ENCODE measurements around the gene WEE1.
"Not testable (repeated sequence)": the region's sequence is repeated elsewhere in the genome, so short reads cannot be mapped to it uniquely, and the experiment has no call there.

WEE1 gene

DNA sequence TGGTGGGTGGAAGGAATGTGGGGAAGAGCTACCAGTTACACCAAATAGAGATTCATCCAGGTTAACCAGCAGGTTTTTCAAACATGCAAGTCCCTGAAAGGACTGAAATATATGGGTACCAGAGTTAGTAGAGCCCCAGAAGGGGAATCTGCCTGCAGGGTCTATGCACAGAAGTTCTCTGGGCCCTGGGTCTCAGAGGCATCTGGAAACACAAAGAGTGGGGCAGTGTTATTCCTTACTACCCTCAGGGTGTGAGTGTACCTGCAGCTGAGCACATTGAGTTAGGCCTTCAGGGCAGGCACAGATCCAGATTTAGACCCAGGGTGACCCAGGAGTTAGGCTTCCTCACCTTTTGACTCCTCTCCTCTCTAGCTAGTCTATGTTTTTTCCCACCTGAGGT is 46.5 kb downstream of the WEE1 start:
- no peak for TF ChIP-seq CTCF (conservative IDR thresholded peaks at IDR 0.05; ENCODE audit: low read depth, low read length)
- no peak overlapping the region for H3K4me3 ChIP-seq (ENCODE audit: low read length)
- DNase-seq (ENCODE audit: low read depth) = no peak

- H3K4me3 ChIP-seq (ENCODE audit: low read length); DNase-seq (ENCODE audit: low read depth): not testable (repeated sequence)
These were observed 48.9 kb downstream of the WEE1 start for GRCh38 chr11:9622353-9622752.

GRCh38 chr11:9623053-9623452 is 49.6 kb downstream of the WEE1 start:
- not testable (repeated sequence) for DNase-seq (ENCODE audit: low read depth); H3K4me3 ChIP-seq (ENCODE audit: low read length)

GRCh38 chr11:9624448-9624847 is 51.0 kb downstream of the WEE1 start:
- H3K4me3 ChIP-seq (ENCODE audit: low read length) = no peak overlapping the region
- no peak for DNase-seq (ENCODE audit: low read depth)
- TF ChIP-seq CTCF (conservative IDR thresholded peaks at IDR 0.05; ENCODE audit: low read depth, low read length) = no peak

DNA sequence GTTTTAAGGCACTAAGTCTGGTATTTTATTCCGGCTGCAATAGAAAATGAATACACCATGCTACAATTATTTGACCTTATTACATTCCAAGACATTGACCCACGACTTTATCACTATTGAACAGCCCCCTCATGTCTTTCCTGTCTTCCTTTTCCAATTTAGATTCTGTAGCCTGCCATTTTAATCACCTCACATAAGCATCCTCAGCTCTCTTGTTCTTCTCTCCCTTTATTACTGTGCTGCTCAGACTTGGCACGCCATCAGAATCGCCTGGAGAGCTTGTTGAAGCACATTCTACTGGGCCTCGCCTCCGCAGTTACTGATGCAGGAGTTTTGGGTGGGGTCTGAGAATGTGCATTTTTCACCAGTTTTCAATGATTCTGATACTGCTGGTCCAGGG is 51.7 kb downstream of the WEE1 start:
- DNase-seq (ENCODE audit: low read depth) = no peak
- no peak overlapping the region for H3K4me3 ChIP-seq (ENCODE audit: low read length)
- no peak for TF ChIP-seq CTCF (conservative IDR thresholded peaks at IDR 0.05; ENCODE audit: low read depth, low read length)

GRCh38 chr11:9625728-9626127 is 52.3 kb downstream of the WEE1 start:
- DNase-seq (ENCODE audit: low read depth) = no peak
- H3K4me3 ChIP-seq (ENCODE audit: low read length) = no peak overlapping the region
- TF ChIP-seq CTCF (conservative IDR thresholded peaks at IDR 0.05; ENCODE audit: low read depth, low read length) = no peak

DNA sequence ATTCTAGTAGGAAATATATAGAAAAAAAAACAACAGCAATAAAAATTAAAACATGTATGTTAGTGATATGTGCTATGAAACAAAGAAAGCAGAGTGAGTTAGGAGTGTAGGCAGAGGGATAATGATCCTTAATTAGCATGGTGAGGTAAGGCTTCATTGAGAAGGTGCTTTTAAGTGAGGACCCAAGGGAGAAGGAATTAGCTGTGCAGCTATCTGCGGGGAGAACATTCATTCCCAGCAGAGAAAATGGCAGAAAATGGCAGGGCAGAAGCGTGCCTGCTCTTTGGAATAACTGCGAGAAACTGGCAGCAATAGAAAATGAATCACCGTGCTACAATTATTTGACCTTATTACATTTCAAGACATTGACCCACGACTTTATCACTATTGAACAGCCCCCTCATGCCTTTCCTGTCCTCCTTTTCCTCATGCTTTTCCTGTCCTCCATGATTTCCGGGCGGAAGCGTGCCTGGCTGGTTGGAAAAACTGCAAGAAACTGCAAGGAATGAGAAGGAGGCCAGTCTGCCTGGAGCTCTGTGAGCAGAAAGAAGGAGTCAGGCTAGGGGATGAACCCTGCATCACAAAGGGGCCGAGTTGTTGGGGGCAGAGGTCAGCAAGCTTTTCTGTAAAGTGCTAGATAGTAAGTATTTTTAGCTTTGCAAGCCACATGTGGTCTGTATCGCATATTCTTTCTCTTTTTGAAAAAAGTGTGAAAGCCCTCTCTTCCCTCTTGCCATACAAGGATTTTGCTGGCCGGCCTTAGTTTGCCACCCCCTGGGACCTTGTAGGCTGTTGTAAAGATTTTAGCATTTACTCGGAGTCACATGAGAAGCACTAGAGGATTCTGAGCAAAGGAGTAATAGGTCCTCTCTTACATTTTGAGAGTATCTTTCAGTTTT is 53.3 kb downstream of the WEE1 start:
- DNase-seq (ENCODE audit: low read depth) = no peak
- no peak overlapping the region for H3K4me3 ChIP-seq (ENCODE audit: low read length)
- no peak for TF ChIP-seq CTCF (conservative IDR thresholded peaks at IDR 0.05; ENCODE audit: low read depth, low read length)

- TF ChIP-seq CTCF (conservative IDR thresholded peaks at IDR 0.05; ENCODE audit: low read depth, low read length) = no peak
- DNase-seq (ENCODE audit: low read depth) = no peak
- H3K4me3 ChIP-seq (ENCODE audit: low read length) = no peak overlapping the region
These were observed 55.6 kb downstream of the WEE1 start for GRCh38 chr11:9629064-9629463.
